Daoy (cell line): ENCODE results near the gene SH3RF1. TPM values are rescaled to one million over a fixed set of nuclear protein-coding genes. Genes with fewer than 3 reads are reported as not detected.
"Not testable (repeated sequence)": the region's sequence is repeated elsewhere in the genome, so short reads cannot be mapped to it uniquely, and the experiment has no call there.

Source experiments
- DNase-seq: peaks from one replicate; pipeline ENCODE4 v3.0.0-alpha.2; 2015; ENCODE audit warnings: low read depth
- total RNA-seq: library from RNA; depleted of rRNA; stranded (reverse); fragments of >200 nt; shearing (Covaris generic); gene quantifications from 2 replicates; pipeline ENCODE4 v1.2.3, GENCODE V29; 2014

The SH3RF1 gene
- total RNA-seq, 1 experiment from 2014 or later = 4.9 TPM

GRCh38 chr4:169229571-169230028 is 41.2 kb downstream of the SH3RF1 start:
- peak; percentile 64 for DNase-seq

- no peak for DNase-seq
These were observed 42.7 kb downstream of the SH3RF1 start for GRCh38 chr4:169228076-169228475.

DNA sequence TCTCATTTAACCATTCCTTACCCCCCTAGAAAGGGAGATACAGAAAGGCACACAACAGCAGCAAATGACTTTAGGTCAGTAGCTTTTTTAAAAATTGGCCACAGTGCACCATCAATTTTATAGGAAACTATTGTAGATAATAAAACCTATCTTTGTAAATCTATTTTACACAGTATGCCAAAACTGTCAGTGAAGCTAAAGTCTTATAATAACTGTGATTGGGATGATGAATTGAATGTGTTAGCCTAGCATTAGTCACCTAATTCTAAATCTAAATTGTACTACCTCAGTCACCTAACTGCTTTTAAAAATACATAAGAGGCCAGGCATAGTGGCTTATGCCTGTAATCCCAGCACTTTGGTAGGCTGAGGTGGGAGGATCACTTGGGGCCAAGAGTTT is 44.2 kb downstream of the SH3RF1 start:
- DNase-seq = no peak

GRCh38 chr4:169225812-169226211 is 44.9 kb downstream of the SH3RF1 start:
- peak; percentile 30 for DNase-seq

DNA sequence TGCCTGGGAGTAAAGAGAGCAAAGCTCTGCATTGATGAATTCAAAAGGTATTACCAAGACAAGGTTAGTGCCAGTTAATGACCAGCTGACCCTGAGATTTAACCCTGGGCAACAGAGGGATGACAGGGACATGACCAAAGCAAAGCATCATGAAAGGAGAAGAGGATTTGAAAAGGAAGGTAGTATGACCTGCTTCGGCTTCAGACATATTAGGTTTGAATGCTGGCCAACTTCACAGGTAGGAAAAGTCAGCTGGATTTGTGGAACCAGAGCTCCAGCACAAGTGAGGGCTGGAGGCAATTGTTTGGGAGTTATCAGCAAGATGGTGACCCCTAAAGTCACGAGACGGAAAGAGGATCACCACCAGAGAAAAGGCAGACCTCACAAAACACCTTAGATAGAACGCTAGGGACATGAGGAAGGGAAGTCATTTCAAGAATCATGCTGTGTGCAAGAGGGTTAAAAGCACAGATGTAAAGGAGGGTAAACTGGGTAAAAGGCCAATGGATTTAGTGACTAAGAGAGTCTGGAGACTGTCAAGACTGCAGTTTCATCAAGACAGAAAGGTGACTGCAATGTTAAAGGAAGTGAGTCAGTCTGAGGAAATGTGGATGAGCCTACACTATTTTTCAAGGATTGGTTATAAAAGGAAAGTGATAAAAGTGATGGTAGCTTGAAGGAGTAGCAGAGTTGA is 45.6 kb downstream of the SH3RF1 start:
- DNase-seq = peak; percentile 79

DNA sequence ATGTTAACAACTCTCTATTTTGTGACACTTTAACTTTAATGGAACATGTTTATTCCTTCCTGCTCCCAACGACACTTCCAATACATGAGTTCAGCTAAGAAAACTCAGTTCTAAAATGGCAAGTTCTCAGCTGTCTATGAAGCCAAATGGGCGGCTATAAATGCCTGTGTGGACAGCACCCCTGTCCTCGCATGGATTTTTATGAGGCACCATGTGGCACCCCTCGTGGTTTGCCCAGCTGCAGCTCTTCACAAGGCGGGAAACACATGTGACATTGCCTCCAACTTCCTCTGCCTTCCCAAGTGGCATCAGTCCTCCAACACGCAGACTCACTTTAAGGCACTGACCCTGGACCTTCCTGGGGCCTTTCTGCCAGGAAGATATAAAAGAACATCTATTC is 48.0 kb downstream of the SH3RF1 start:
- DNase-seq = no peak

- no peak for DNase-seq
These were observed 49.1 kb downstream of the SH3RF1 start for GRCh38 chr4:169221662-169222061.

DNA sequence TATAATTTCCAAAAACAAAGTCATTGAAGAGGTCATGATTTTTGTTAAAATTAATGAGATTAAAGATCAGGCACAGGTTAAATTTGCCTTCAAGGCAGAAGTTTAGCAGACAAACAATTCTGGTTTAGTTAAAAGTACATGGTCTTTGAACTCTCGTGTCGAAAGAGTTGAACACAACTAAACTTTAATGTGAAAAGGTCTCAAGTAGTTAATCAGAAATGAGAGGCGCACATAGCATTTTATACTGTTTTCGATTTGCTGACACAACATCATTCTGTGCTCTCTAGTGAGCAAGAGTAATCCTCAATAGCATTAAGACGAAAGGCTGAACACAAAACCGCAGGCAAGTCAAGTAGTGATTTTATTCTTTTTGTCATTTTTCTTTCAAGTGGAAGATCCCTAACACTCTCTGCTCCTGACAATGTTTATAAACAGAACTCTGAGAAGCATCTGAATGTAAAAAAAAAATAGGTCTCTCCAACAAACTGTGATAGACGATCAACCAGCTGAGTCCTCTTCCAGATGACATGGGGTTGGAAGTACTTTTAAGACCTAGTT is 49.8 kb downstream of the SH3RF1 start:
- no peak for DNase-seq

GRCh38 chr4:169220447-169220846 is 50.3 kb downstream of the SH3RF1 start:
- DNase-seq = no peak

DNA sequence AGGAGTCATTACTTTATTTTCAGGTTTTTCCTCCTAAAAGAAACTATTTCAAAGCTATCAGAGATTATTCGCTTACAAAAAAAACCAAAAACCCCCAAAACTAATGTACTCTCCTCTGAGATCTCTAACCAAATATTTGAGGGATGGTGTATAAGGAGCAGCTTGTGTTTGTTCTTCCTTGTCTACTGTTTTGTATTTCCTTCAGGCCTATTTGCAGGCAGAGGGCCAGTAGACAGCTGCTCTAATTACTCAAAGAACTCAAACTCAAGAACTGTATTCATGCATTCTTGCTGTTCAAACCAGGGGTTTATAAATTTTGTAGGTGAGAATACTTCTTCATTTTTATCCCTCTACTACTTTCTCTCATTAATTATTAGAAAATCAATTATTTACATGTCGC is 51.3 kb downstream of the SH3RF1 start:
- no peak for DNase-seq

GRCh38 chr4:169215656-169216055 is 55.1 kb downstream of the SH3RF1 start:
- no peak for DNase-seq

- no peak for DNase-seq
These were observed 57.8 kb downstream of the SH3RF1 start for GRCh38 chr4:169212981-169213380.

- no peak for DNase-seq
These were observed 60.1 kb downstream of the SH3RF1 start for GRCh38 chr4:169210504-169211118.

DNA sequence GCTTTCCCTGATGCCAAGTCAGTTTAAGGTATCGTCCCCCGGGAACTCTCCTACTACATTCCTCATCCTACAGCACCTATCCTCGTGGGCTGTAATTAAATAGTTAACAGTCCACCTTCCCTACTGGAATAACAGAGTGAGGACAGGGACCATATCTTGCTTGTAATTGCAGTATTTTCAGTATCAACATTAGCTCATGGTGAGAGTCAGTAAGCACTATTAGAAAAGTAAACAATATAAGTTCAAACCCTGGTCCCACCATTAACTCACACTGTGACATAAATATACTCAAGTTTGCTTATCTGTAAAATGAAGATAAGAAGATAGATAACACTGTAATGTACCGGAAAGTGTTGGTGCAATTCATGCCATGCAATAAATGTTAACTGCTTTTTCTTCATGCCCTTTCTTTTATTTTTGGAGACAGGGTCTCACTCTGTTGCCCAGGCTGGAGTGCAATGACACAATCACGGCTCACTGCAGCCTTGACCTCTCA is 61.3 kb downstream of the SH3RF1 start:
- DNase-seq = no peak

DNA sequence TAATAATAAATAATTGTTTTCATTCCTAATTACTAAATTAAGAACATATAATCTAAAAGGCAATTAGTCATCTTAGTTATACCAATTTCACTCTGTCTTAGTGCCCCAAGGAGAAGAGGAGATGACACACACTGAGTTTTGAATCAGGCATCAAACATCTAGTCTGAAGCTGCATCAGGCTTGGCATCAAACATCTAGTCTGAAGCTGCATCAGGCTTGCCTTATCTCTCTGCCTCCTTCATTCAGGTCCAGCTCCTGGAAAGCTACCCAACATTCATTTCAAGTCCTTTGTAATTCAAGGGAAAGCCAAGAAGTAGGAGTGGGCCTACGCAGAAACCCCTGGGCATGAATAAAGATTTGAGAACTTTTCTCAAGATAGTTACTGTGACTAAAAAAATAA is 62.2 kb downstream of the SH3RF1 start:
- DNase-seq = no peak

- DNase-seq = no peak
These were observed 62.7 kb downstream of the SH3RF1 start for GRCh38 chr4:169208090-169208455.

DNA sequence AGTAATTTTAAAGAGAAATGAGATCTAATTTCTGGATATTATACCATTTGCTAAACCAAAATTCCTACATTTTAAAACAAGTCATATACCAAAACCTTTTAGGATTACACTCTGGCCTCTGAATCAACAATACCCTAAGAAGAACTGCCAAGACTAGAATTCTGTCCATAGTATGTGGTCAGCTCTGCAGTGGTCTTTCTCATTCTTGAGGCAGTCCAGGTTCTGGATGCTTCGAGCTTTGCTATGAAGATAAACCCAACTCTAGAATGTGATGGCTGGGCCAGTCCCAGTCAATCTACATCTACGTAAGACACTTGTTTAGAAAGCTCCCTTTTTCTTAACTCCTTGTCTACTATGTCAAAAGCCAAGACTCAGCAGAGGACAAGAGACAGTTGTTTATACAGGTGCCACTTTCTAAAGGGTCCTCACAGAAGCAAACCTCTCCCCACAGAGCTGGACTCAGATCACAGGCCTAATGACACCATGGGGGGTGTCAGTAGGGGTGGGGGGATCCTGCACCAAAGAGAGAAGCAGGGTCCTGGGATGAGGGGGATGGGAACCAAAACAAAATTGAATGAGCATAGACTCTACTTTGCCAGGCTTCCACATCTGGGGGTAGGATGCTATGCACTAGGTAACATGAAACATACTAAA is 63.2 kb downstream of the SH3RF1 start:
- no peak for DNase-seq

- no peak for DNase-seq
These were observed 65.0 kb downstream of the SH3RF1 start for GRCh38 chr4:169205744-169206080.

- DNase-seq = no peak
These were observed 65.5 kb downstream of the SH3RF1 start for GRCh38 chr4:169205075-169205743.

DNA sequence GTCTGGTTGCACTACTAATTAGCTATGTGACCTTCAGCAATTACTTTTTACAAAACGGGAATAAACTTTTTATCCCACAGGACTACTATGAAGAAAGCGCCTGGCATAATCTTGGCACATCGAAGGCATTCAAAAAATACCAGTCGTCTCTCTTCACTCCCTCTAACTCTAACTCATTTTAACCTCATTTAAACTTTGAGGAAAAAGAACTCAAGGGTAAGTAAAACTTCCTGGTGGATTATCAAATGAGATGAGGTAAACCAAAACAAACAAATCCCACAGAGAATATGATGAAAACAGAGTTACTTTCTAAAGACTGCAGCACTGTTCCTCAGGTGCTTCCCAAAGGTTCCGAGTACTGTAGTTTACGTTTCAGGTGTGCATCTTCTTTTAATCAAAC is 66.9 kb downstream of the SH3RF1 start:
- no peak for DNase-seq

DNA sequence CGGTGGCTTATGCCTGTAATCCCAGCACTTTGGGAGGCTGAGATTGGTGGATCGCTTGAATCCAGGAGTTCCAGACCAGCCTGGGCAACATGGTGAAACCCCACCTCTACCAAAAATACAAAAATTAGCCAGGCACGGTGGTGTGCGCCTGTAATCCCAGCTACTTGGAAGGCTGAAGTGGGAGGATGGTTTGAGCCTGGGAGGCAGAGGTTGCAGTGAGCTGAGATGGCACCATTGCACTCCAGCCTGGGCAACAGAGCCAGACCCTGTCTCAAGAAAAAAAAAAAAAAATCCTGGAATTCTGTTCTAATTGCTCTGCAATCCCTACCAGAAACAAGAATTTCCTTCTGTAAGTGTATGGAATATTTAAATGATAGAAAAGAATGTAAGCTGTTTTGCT is 67.5 kb downstream of the SH3RF1 start:
- not testable (repeated sequence) for DNase-seq

- no peak for DNase-seq
These were observed 67.9 kb downstream of the SH3RF1 start for GRCh38 chr4:169202878-169203277.
